SKM-1 (cell line): ENCODE data around the gene NUP210.

Experiments used
- DNase-seq: peaks from one replicate; lab custom pipeline; 2025; ENCODE audit not compliant: unreplicated experiment; lab: John Stamatoyannopoulos, UW

Gene NUP210

DNA sequence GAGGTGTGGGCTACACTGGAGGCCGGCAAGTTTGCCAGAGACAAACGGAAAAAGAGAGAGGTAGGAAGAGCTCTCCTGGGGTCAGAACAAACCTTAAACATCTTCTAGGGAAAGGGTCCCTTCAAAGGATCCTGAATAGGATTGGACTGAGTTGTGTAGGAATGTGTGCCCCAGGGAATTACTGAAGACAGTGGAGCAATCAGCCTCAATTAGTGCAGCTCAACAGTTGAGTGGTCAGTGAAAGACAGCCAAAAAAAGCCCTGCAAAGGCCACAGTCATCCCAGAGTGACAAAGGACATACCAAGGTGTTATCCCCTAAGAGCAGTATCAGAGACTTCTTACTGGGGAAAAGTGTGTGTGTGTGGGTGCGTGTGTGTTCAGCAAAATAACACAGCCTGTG is 70.3 kb downstream of the NUP210 start:
- DNase-seq = no peak

DNA sequence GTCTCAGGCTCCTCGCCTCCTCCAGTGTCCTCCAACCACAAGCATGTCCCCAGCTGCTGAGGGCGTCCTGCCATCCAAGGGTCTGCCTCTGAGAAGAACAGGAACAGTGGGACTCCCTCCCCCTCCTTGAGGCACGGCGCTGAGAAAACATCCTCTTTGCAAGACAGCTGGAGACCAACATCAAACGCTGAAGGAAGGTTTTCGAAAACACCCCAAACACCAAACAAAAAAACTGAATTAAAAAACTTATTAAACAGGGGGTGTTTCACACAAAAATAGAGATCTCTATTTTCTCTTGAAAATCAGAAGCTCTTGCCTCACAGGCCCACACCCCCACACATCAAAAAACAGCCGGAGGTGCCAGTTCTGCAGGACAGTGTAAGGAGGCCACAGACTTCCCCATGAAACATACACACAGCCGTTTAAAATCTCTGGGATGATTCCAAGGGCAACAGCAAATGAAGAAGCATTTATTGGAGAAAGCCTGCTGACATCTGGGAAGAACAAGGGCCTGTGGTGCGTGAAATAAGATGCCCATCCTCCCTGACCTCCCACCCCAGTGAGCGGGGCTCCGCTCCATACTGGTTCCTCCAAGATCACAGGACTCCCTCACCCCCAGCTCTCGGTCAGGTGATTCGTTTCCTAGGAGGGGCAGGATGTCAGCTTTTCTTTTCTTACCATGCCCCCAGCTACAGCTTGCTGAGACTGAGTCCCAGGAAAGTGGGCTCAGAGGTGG is 71.3 kb downstream of the NUP210 start:
- no peak for DNase-seq

DNA sequence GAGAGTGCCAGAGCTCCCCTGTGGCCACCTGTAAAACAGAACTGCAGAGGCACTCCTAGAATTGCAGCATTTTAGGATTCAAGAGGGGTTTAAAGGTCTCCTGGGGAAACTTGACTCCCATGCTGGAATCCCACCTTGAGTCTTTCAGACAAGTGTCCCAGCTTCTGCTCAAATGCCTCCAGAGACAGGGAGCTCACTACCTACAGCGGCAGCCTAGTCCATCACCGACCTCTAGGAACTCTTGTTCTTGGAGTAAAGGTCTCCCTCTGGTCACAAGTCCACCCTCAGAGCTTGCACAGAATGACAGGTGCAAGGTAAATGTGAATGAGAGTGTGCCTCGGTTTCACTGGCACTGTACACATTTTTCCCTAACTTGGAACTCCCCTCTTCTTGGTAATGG is 72.0 kb downstream of the NUP210 start:
- DNase-seq = no peak

DNA sequence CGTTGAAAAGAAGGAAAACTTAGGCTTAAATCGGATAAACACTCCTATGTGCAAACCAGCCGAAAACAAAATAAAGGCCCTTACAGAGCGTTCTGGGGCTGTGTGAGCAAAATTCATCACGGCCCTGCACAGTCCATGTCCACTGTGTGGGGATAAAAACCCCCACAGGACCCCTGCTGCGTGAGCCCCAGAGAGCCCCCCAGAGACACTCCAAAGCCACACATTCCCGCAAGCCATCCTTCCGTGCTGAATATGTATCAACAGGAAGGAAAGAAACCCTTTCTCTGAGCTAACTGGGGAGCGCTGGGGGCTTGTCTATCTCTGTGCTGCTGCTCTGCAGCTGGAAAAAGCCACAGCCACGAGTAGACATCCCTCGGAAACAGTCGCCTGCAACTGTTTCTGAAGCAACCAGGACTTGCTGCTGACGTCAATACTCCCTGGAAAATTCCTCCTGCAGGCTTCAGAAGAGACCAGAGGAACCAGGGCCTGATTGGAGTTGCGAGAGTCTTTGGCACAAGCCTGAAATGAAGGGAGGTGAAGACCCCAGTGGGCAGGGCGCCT is 72.7 kb downstream of the NUP210 start:
- no peak for DNase-seq

DNA sequence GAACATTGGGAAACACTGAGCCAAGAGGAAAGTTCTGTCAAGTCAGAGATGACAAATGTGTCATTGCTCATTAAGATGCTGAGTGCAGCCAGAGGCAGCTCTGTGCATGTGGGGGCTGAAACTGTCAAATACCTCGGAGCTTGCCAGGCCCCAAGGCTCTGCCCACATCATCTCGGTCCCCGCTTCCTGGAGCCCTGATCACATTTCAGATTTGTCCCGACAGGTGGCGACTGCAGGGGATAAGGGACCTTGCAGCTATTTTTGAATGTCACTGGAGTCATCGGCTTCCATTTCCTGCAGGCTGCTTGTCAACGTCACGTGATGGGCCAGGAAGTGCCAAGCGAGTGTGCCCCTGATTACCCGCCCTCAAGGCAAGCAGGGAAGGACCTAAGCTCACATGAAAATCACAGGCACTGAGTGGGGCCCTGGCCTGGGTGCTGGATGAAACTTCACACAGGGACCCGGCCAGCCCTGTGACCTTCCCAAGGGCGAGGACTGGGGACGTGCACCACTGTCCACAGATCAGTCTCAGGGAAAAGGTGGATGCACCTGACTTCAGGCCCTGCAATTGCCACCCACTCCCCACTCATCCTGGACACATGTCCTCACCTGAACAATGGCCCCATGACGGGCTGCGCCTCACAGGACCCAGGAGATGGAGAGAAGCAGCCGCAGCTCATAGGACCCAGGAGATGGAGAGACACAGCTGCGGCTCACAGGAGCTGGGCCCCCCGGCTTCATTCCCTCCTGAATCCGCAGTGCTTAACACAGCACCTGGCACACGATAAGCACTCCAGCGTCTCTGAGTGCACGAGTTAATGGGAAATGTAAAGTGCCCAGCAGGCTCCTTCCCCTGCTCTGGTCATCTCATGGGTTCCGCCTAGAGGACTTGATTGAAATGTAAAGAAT is 73.4 kb downstream of the NUP210 start:
- DNase-seq = no peak

DNA sequence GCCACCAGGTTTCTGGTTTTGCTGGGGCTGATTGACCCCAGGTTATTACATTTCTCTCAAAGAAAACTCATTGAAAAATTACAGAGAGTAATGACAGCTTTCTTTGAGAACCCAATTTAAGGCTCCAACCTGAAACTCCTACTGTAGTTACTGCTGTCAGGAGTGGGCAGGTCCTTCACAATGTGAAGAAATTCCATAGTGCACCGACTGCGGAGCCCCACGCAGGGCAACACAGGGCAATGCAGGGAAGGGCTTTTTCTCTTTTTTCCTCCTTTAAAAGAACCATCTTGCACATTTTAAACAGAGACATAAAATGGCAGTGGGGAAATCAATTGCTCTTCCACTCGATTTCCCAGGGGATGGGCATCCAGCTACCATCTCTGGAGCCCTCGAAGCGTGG is 74.3 kb downstream of the NUP210 start:
- DNase-seq = no peak

DNA sequence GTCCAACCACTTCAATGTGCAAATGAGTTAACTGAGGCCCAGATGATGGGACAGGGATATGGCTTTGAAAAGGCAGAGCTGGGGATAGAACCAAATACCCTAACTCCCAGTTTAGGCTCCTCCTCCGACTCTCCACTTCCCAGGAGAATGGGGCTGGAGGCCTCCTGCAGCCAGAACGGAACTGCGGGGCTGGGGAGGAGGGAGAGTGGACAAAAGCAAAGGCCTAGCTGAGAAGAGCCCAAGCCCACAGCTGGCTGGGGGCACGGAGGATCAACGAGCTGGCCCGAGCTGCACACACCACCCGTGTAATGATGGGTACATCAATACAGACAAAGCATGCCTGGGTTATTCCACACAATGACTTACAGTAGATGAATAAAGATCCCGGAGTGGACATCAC is 74.8 kb downstream of the NUP210 start:
- DNase-seq = no peak

DNA sequence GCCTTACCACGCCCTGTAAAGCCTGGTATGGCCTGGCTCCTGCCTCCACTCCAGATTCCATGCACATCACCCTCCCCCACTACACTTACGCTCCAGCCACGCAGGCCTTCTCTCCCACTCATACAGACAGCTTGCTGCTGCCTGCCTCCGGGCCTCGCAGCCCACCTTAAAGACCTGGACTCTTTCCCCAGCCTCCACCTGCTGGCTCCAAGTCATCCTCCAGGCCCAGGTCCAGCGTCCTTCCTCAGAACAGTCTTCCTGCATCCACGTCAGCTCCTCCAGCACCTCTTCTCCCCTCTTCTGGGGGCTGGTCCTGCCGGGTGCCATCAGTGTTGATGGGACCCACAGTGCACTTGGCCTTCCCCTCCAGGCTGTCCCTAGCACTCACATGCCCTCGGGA is 75.5 kb downstream of the NUP210 start:
- DNase-seq = no peak

DNA sequence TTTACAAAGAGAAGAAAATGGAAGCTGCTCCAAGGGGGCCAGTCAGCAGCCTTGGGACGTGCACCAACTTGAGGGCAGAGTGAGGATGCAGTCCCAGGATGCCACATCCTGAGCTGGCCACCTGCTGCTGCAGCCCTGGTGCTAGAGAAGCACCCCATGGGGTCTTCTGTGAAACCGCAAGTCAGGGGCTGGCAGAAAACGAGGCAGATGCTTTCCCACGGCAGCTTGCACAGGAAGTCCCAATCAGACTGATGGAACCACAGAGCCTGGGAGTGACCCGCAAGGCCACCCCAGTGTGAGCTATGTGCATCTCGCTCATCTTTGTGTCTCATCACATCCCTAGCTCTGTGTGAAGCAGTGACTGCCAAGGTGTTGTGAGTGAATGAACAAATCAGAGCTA is 76.5 kb downstream of the NUP210 start:
- no peak for DNase-seq

DNA sequence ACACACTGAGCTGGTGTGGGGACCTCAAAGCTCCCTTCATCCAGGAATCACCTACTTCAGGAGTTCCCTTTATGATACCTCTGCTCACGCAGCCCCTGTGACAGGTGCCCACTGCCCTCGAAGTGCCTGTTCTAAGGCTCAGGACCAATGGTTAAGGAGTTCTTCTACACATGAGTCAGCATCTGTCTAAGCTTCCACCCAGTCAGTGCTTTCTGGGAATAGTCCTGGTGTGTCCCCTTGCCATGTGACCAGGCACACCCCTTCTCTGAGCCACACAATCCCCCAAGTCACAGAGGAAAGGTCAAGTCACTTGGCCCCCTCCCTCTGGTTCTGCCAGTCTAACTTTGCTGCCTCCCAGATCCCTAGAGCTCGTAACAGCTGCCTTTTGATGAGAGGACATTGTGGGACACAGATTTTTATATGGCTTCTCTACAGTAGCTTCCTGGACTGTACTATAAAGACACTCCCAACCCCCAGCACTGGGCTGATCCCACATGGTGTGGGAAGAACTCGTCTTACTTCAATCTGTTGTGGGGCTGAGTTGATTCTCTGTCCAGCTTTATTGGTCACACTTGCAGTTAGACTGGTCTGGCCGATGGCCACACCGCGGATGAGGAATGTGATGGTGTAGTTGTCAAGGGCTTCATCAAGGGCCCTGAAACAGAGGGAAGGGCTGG is 78.8 kb downstream of the NUP210 start:
- DNase-seq = no peak

DNA sequence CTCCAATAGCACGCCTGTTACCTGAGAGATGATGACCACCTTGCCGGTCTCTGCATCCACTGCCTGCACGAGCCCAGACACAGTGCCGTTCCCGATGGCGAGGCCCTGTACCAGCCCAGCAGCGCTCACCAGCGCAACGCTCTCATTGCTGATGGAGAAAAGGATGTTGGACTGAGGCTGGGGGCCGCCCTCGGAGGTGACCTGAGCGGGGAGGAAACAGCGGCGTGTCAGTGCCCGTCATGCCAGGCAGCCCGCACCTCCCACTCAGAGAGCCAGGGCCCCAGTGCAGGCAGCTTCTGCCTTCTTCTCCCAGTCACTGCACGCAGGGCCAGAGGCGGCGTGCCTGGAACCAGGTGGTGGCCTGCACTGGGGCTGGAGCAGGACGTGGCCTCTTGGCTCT is 80.3 kb downstream of the NUP210 start:
- DNase-seq = no peak

DNA sequence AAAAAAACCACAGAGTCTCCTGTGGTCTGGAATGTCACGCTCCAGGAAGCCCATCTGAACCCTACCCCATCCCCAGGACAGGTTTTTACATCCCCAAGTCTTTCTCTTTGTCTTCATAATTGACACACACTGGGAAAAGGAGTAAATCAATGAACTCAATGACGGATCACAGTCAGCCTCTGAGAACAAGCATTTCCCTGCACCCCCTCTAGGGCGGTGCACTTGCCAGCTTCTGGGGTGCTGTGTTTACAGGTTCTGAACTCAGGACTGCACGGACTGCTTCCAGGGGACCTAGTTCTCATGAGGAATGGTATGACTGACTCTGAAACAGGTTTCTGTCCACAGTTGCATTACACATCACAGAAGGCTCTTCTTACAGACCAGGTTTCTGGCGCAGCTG is 81.1 kb downstream of the NUP210 start:
- DNase-seq = no peak

DNA sequence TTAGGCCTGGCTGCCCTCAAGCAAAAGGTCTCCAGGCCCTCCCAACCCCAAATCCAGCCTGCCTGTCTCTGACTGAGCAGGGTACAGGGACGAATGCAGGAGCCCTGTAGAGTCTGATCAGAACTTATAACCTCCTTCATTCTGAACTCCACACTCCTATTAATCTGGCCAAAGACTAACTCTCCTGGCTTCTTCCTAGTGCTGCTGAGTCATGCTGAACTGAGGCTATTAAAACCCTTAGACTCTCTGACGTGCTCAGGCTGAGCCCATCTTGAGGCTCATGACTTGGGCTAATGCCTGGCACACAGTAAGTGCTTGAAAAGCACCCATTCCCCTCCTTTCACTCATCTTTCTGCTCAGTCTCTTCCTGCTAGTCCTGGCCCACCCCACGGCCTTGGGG is 81.9 kb downstream of the NUP210 start:
- DNase-seq = no peak

DNA sequence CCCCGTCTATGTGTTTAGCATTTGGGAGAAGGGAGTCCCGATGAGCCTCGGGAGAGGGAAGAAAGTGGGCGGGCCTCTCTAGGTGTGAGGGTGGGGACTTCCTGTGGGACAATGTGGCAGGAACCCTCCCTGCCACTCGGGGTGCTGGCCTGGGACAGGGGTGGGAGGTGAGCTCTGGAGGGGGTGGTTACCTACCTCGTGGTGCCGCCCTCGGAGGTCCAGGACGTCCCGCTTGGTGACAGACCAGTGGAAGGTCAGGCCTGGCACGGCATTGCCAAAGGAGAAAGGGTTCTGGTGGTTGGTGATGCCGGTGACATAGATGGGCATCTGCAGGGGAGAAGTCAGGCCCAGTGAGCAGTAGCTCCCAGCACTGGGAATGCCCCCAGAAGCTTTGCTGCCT is 83.5 kb downstream of the NUP210 start:
- DNase-seq = no peak

DNA sequence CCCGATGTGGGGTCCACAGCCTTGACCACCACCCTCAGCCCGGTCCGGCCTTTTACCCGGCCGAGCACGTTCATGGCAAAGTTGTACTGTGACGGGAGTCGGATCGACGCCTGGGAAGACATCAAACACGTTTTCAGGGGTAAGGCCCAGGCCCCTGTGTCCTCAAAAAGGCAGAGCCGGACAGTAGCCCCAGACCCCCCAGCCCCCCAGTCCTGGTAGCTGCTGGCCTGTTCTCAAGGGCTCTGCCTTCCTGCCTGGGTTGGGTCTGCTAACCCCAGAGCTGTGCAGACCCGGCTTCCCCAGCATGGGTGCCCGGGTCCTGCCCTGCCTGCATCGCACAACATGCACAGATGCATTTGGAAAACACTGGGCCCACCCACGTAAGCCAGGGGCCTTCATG is 84.6 kb downstream of the NUP210 start:
- DNase-seq = no peak

DNA sequence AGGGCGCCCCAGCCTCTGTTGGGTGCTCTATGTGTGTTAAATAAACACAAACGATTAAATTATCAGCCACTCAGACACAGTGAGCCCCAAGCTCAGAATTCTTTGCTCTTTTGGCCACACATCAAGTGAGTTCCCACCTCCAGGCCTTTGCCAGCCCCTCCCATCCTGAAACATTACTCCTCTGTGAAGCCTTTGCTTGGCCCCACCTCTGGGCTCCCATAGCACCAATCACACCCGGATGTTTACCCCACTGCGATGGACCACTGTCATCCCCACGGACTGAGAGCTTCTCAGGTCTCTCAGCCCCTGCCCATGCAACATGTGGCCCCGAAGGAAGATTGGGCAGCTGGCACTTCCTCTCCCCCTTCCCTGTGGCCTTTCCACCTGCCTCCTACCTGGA is 85.1 kb downstream of the NUP210 start:
- no peak for DNase-seq

DNA sequence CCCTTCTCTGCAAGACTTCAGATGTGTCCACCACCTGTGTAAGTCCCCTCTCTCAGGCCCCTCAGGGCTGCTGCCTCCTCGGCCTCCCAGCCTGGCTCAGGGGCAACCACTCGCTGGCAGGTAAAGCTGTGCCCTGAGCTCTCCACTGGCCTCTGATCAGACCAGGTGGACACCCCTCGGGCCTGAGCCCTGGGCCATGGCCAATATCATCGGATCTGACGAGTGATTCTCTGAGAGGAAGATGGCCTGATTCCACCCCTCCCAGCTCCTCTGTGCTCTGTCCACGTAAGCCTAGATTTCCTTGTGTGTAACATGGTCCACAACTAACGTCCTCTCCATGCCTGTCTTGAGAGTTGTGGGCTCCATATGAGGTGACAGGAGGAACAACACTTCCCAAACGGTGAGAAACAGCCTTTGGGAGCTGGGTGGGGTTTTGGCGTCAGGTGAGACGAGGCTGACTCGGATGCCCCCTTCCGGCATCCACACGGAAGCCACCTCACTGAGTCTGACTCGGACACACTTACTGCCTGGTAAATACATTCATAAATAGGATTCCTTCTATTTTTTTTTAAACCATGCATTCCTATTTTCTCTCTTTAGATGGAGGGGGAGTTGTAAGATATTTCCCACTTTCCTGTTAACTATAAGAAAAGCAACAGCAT is 86.8 kb downstream of the NUP210 start:
- DNase-seq = no peak

DNA sequence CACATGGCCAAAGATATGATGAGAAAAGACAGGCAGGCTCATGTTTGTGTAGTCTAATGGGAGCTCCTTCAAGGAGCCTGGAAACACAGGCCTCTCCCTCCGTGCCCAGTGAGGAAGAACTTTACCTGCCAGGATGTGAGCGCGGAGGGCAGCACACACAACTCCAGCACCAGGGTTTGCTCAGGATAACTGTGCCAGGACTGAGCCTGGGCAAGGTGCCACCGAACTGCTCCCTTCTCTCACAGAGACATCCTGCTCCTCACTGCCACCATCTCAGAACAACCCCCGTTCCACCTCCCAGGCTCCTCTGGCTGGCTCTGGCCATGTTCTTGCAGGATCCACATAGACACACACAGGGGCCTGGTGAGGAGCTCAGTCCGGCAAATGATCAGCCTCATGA is 87.4 kb downstream of the NUP210 start:
- no peak for DNase-seq

DNA sequence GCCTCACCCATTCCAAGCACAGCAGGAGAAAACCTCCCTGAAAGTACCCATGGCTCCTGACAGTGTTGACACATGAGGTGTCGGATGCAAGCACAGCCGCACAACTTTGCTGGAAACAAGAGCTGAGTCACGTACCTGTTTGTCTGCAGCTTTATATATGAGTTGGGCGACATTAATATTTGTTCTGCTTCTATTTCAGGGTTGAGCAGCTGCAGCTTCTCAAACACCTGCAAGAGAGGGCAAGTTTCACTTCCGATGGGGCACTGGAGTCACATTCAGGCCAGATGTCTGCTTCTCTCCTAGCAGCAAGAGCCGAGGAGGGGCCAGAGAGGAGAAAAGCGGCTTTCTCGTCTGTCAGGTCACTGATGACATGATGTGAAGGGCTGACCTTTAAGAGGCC is 88.0 kb downstream of the NUP210 start:
- DNase-seq = no peak

DNA sequence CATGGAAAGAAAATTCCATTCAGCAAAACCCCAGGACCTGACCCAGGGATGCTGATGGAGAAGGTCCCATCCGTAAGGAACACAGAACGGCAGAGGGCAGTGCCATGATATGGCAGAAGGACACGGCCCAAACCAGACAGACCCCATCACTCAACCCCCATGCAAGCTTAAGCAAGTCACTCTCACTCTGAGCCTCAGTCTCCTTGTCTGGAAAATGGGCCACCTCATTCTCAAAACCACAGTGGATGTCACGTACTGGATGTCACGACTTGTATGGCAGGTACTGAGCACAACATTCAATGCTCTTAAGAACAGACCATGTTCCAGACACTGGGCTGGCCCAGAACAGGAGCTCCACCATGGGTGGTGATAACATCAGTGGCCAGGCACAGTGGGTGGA is 90.4 kb downstream of the NUP210 start:
- DNase-seq = no peak

DNA sequence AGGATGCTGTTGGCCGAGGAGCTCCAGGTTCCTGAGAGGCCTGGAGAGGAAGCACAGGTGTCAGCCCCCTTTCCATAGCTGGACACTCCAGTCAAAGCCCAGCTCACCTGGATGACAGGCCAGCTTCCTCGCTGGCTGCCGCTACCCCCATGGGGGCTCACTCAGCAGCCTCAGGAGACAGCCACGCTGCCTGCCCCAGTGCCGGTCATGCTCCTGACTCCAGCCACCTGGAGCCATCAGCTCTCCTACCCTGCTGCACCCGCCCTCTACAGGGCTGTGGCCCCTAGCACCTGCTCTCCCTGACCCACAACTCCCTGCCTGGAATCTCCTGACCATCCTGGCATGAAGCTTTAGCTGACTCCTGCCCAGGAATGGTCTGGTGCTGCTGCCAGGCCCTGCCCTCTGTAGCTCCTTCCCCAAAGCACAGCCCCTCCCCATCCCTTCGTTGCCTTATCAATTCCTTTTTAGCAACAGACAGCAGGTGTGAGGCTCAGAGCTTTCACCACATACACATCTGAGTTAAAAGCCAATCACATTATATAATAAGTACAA is 94.2 kb downstream of the NUP210 start:
- DNase-seq = no peak
